Gastrocnemius medialis (tissue), 4 donors: ENCODE results near the gene UGT1A9.

ENCODE experiments used
- POLR2A ChIP-seq, 2 donors: fragments of 450-650 bp; IDR thresholded peaks; one replicate each; pipeline ENCODE4 v1.6.1; 2017; ENCODE audit warnings: antibody characterized with exemption in 2 of 2, mild to moderate bottlenecking in 2 of 2, moderate library complexity in 2 of 2
- TF ChIP-seq, protein P1 (sequence below), 5 experiments: fragments of 450-650 bp in 3 of 5; fragments of 200-600 bp in 2 of 5; sonication (generic) in 2 of 5; IDR thresholded peaks in 4 of 5; conservative IDR thresholded peaks in 1 of 5; 1 replicate in 4 of 5; 2 replicates in 1 of 5; pipeline ENCODE4 v1.5.1; 2016 to 2019; ENCODE audit warnings: antibody characterized with exemption in 5 of 5, mild to moderate bottlenecking in 3 of 5, moderate library complexity in 3 of 5

DNA sequence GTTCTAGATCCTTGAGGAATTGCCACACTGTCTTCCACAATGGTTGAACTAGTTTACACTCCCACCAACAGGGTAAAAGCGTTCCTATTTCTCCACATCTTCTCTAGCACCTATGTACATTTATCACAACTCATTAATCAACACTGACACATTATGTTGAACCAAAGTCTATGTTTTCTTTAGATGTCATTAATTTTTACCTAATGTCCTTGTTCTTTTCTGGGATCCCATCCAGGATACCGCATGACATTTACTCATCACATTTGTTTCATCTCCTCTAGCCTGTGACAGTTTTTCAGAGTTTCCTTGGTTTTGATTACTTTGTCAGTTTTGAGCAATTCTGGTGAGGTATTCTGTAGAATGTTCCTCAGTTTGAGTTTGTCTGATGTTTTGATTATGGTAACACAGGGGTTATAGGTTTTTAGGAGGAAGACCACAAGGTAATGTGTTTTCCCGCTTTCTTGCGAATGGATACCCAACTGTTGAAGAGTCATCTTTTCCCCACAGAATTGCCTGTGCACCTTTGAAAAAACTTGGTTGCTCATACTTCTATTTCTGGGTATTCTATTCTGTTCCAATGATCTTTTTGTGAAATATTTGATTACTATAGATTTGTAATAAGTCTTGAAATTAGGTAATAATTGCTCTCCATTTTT, 3.0 kb upstream of the UGT1A9 start:
- TF ChIP-seq POLR2A (IDR thresholded peaks at IDR 0.05), result no peak
- TF ChIP-seq, protein P1, sequence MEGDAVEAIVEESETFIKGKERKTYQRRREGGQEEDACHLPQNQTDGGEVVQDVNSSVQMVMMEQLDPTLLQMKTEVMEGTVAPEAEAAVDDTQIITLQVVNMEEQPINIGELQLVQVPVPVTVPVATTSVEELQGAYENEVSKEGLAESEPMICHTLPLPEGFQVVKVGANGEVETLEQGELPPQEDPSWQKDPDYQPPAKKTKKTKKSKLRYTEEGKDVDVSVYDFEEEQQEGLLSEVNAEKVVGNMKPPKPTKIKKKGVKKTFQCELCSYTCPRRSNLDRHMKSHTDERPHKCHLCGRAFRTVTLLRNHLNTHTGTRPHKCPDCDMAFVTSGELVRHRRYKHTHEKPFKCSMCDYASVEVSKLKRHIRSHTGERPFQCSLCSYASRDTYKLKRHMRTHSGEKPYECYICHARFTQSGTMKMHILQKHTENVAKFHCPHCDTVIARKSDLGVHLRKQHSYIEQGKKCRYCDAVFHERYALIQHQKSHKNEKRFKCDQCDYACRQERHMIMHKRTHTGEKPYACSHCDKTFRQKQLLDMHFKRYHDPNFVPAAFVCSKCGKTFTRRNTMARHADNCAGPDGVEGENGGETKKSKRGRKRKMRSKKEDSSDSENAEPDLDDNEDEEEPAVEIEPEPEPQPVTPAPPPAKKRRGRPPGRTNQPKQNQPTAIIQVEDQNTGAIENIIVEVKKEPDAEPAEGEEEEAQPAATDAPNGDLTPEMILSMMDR (IDR thresholded peaks at IDR 0.05 in 4 of 5, conservative IDR thresholded peaks at IDR 0.05 in 1 of 5), result no peak
